NCI-H345 treated with DMSO at 0.1 percent for 48 hours (cell line): ENCODE results near the gene BACH2.
"Not testable (repeated sequence)": the region's sequence is repeated elsewhere in the genome, so short reads cannot be mapped to it uniquely, and the experiment has no call there.

ENCODE experiments used
- DNase-seq: peaks from one replicate; lab custom pipeline; 2025; ENCODE audit not compliant: unreplicated experiment; lab: John Stamatoyannopoulos, UW

BACH2 gene

GRCh38 chr6:89916136-89916920 lies 380.3 kb downstream of the BACH2 start:
- DNase-seq, result no peak

GRCh38 chr6:89910902-89911240 lies 385.8 kb downstream of the BACH2 start:
- DNase-seq, result no peak

- DNase-seq, result not testable (repeated sequence)
Measured at GRCh38 chr6:89910001-89910901, 386.4 kb downstream of the BACH2 start.

- no peak for DNase-seq
Measured at GRCh38 chr6:89895276-89895874, 401.3 kb downstream of the BACH2 start.

GRCh38 chr6:89894169-89894568 lies 402.5 kb downstream of the BACH2 start, which contains the start of gene GJA10:
GJA10 (plus strand) TSS chr6:89894469; CDS start chr6:89894469, 0 bp downstream.
- no peak for DNase-seq

GRCh38 chr6:89892577-89892976 lies 404.1 kb downstream of the BACH2 start:
- not testable (repeated sequence) for DNase-seq

- DNase-seq, result not testable (repeated sequence)
Measured at GRCh38 chr6:89890845-89891528, 405.7 kb downstream of the BACH2 start.

- no peak for DNase-seq
Measured at GRCh38 chr6:89888871-89889270, 407.8 kb downstream of the BACH2 start.

- no peak for DNase-seq
Measured at GRCh38 chr6:89888138-89888514, 408.5 kb downstream of the BACH2 start.

- DNase-seq, result no peak
Measured at GRCh38 chr6:89887452-89888137, 409.0 kb downstream of the BACH2 start.

GRCh38 chr6:89886378-89887120 lies 410.1 kb downstream of the BACH2 start:
- DNase-seq, result no peak
